Measurements from ENCODE around the gene IFT27.
"Not testable (repeated sequence)": the region's sequence is repeated elsewhere in the genome, so short reads cannot be mapped to it uniquely, and the experiment has no call there.

The IFT27 gene

GRCh38 chr22:36743011-36743410 lies 32.9 kb downstream of the IFT27 start:
- DNase-seq: no peak

- no peak for DNase-seq
Observed at GRCh38 chr22:36741968-36742367, 34.0 kb downstream of the IFT27 start.

- DNase-seq: peak in 1 of 2 experiments; percentile 16
Observed at GRCh38 chr22:36741204-36741793, 34.6 kb downstream of the IFT27 start.

GRCh38 chr22:36740716-36741115 lies 35.2 kb downstream of the IFT27 start:
- DNase-seq: no peak

GRCh38 chr22:36739185-36739584 lies 36.7 kb downstream of the IFT27 start:
- DNase-seq: no peak

GRCh38 chr22:36738416-36739020 lies 37.4 kb downstream of the IFT27 start:
- no peak for DNase-seq

GRCh38 chr22:36737776-36738175 lies 38.1 kb downstream of the IFT27 start:
- DNase-seq: no peak

GRCh38 chr22:36736701-36737320 lies 39.1 kb downstream of the IFT27 start:
- DNase-seq: no peak

- DNase-seq: no peak
Observed at GRCh38 chr22:36734171-36735058, 41.5 kb downstream of the IFT27 start.

GRCh38 chr22:36733271-36733670 lies 42.6 kb downstream of the IFT27 start:
- no peak for DNase-seq

GRCh38 chr22:36732609-36733008 lies 43.3 kb downstream of the IFT27 start:
- DNase-seq: no peak

GRCh38 chr22:36731916-36732315 lies 44.0 kb downstream of the IFT27 start:
- DNase-seq: no peak

- DNase-seq: not testable (repeated sequence)
Observed at GRCh38 chr22:36731321-36731720, 44.6 kb downstream of the IFT27 start.

- DNase-seq: no peak
Observed at GRCh38 chr22:36730176-36730858, 45.6 kb downstream of the IFT27 start.

GRCh38 chr22:36729321-36729720 lies 46.6 kb downstream of the IFT27 start:
- no peak for DNase-seq

GRCh38 chr22:36728505-36728904 lies 47.4 kb downstream of the IFT27 start:
- DNase-seq: no peak

GRCh38 chr22:36727927-36728488 lies 47.9 kb downstream of the IFT27 start:
- DNase-seq: no peak

- DNase-seq: no peak
Observed at GRCh38 chr22:36727110-36727509, 48.8 kb downstream of the IFT27 start.

- DNase-seq: no peak
Observed at GRCh38 chr22:36726007-36726380, 49.9 kb downstream of the IFT27 start.

GRCh38 chr22:36725366-36726006 lies 50.4 kb downstream of the IFT27 start:
- DNase-seq: no peak

GRCh38 chr22:36724836-36725235 lies 51.1 kb downstream of the IFT27 start:
- DNase-seq: no peak

GRCh38 chr22:36722055-36722454 lies 53.9 kb downstream of the IFT27 start:
- no peak for DNase-seq

All from NCI-H2081 (cell line).